Stomach (tissue), 9 donors: ENCODE results near the gene PHF1. TPM values are rescaled to one million over a fixed set of nuclear protein-coding genes. Genes with fewer than 3 reads are reported as not detected.

Experiments
- DNase-seq, 2 donors: peaks; one replicate each; pipeline versions ENCODE4 v3.0.0 to v3.0.0-alpha.2; 2013 to 2019
- H3K27ac ChIP-seq, 5 donors: fragments of 200-600 bp in 4 of 5; sonication (generic) in 4 of 5; one replicate each; pipeline ENCODE4 v1.5.1; 2013 to 2019; ENCODE audit warnings: mild to moderate bottlenecking in 1 of 5, moderate library complexity in 1 of 5
- H3K27me3 ChIP-seq, 3 donors: fragments of 200-600 bp; sonication (generic); one replicate each; pipeline ENCODE4 v1.5.1; 2017 to 2019; ENCODE audit warnings: mixed run types in 1 of 3
- H3K36me3 ChIP-seq, 4 donors: fragments of 200-600 bp; sonication (generic); 1 replicate in 3 of 4; 2 replicates in 1 of 4; pipeline ENCODE4 v1.5.1; 2016 to 2019
- H3K4me1 ChIP-seq, 4 donors: fragments of 200-600 bp; sonication (generic); one replicate each; pipeline ENCODE4 v1.5.1; 2016 to 2019
- H3K4me3 ChIP-seq, 4 donors: fragments of 200-600 bp; sonication (generic) in 3 of 4; one replicate each; pipeline ENCODE4 v1.5.1; 2016 to 2019; ENCODE audit warnings: mild to moderate bottlenecking in 1 of 4
- H3K9me3 ChIP-seq, 4 donors: fragments of 200-600 bp; sonication (generic); one replicate each; pipeline ENCODE4 v1.5.1; 2016 to 2019
- CTCF ChIP-seq, 7 experiments: fragments of 450-650 bp in 4 of 7; fragments of 200-600 bp in 3 of 7; sonication (generic) in 3 of 7; IDR thresholded peaks; one replicate each; pipeline ENCODE4 v1.5.1; 2016 to 2019; ENCODE audit warnings: antibody characterized with exemption in 7 of 7, control low read depth in 2 of 7, mild to moderate bottlenecking in 1 of 7
- EP300 ChIP-seq: sonication (generic); formaldehyde crosslinking; IDR thresholded peaks from one replicate; pipeline ENCODE4 v1.6.1; 2017; ENCODE audit warnings: antibody characterized with exemption
- POLR2A ChIP-seq, 4 donors: fragments of 450-650 bp; IDR thresholded peaks; one replicate each; pipeline ENCODE4 v1.6.1; 2016; ENCODE audit warnings: antibody characterized with exemption in 4 of 4, control low read depth in 2 of 4, mild to moderate bottlenecking in 1 of 4, moderate library complexity in 1 of 4
- POLR2AphosphoS5 ChIP-seq, 3 donors: sonication (generic); formaldehyde crosslinking; IDR thresholded peaks; one replicate each; pipeline ENCODE4 v1.6.1; 2016; ENCODE audit warnings: antibody characterized with exemption in 3 of 3
- WGBS, 5 donors: extraction: QIAGEN DNeasy Blood & Tissue Kit in 3 of 5; methylation state at CpG; one replicate each; pipeline versions ENCODE4 v1.1.5 to v1.1.7; 2013 to 2018; 5-methylcytosine and 5-hydroxymethylcytosine counted together
- intact Hi-C: fragments of 100-400 bp; cut with DNase I; formaldehyde crosslinking; loops from one replicate; pipeline ENCODE4 v1.15.1; 2023; ENCODE audit warnings: low total_unique reads
- polyA plus RNA-seq, 3 donors: library from polyadenylated mRNA; stranded (reverse); fragments of 200-250 nt; gene quantifications; one replicate each; pipeline ENCODE4 v1.2.3, GENCODE V29; 2013
- small RNA-seq, 4 donors: library from RNA; depleted of rRNA; stranded (forward); fragments of <200 nt; gene quantifications; one replicate each; pipeline ENCODE3, GENCODE V24; 2016
- total RNA-seq, 5 donors: library from RNA; depleted of rRNA; stranded (reverse); fragments of >200 nt; gene quantifications; one replicate each; pipeline versions ENCODE4 v1.1.0 to v1.2.3, GENCODE V29; 2014 to 2016
- donor health status: healthy with polysubstance abuse.
- donor health status: Bipolar disorder and iron deficiency.
- donor health status: healthy.

Gene PHF1
- total and polyA plus RNA-seq, 8 donors, result 22.0 to 125 (median 69.4) TPM

GRCh38 chr6:33456156-33456555 lies 45.3 kb downstream of the PHF1 start:
- Histone ChIP-seq H3K4me3 (no peak overlapping the region), H3K4me1 (peaks cover 18 to 34% (median 29%) of the 10 kb centered on the region in 4 donors), H3K27ac (no peak overlapping the region), H3K27me3 (no peaks in the 10 kb centered on the region), H3K36me3 (peaks cover 0 to 19% (median 14%) of the 10 kb centered on the region in 4 donors), H3K9me3 (no peaks in the 10 kb centered on the region)
- intact Hi-C loops, result no loop called here
- 97 to 100% (median 98%) methylated on average over 12 of the region's 12 CpGs for WGBS, 5 donors
- no peak for DNase-seq
- TF ChIP-seq EP300 (no peak), POLR2AphosphoS5 (IDR thresholded peaks at IDR 0.05) (no peak), CTCF (IDR thresholded peaks at IDR 0.05) (no peak), POLR2A (IDR thresholded peaks at IDR 0.05) (no peak)

GRCh38 chr6:33458676-33459075 lies 47.9 kb downstream of the PHF1 start:
- intact Hi-C loops, result no loop called here
- 43 to 69% (median 55%) methylated on average over 3 of the region's 3 CpGs for WGBS, 5 donors
- no peak for DNase-seq
- TF ChIP-seq POLR2A (IDR thresholded peaks at IDR 0.05) (no peak), POLR2AphosphoS5 (IDR thresholded peaks at IDR 0.05) (no peak), EP300 (no peak), CTCF (IDR thresholded peaks at IDR 0.05) (no peak)
- Histone ChIP-seq H3K4me3 (no peak overlapping the region), H3K36me3 (peaks cover 0 to 16% (median 13%) of the 10 kb centered on the region in 4 donors), H3K27me3 (no peaks in the 10 kb centered on the region), H3K27ac (no peak overlapping the region), H3K9me3 (no peaks in the 10 kb centered on the region), H3K4me1 (peaks cover 9 to 17% (median 13%) of the 10 kb centered on the region in 4 donors)

GRCh38 chr6:33459226-33459625 lies 48.4 kb downstream of the PHF1 start:
- intact Hi-C loops, result no loop called here
- Histone ChIP-seq H3K27ac (no peak overlapping the region), H3K4me1 (peaks cover 8 to 14% (median 11%) of the 10 kb centered on the region in 4 donors), H3K4me3 (no peak overlapping the region), H3K36me3 (peaks cover 0 to 16% (median 13%) of the 10 kb centered on the region in 4 donors), H3K27me3 (no peaks in the 10 kb centered on the region), H3K9me3 (no peaks in the 10 kb centered on the region)
- no peak for DNase-seq
- WGBS, 5 donors, result 89 to 100% (median 95%) methylated on average over 2 of the region's 2 CpGs
- TF ChIP-seq EP300, result no peak
- TF ChIP-seq POLR2AphosphoS5 (IDR thresholded peaks at IDR 0.05), result no peak
- no peak for TF ChIP-seq CTCF (IDR thresholded peaks at IDR 0.05)
- TF ChIP-seq POLR2A (IDR thresholded peaks at IDR 0.05), result no peak

Small RNA genes lying within 50 kb of the gene (small RNA-seq; reads per million reads assigned to genes)
- gene RPL35AP4 (0 reads per million in 4 donors), gene ZBTB9 (0 reads per million in 4 donors)

Other genes with a start within 250 kb of the PHF1 start
- 1 to 10 TPM in 1 of 5 donors, under 1 TPM in 2, not detected in 2; under 0.01 to 1.5 (median 0.87) TPM for gene COL11A2, start 218.5 kb upstream of the PHF1 start, total RNA-seq
- gene COL11A2, start 218.5 kb upstream of the PHF1 start, polyA plus RNA-seq, result under 1 TPM in 2 of 3 donors, not detected in 1; 0.19 to 0.88 TPM
- gene RXRB, start 210.3 kb upstream of the PHF1 start, total RNA-seq, result 10 to 100 TPM in 3 of 5 donors, 1 to 10 TPM in 2; 2.9 to 50.4 (median 10.7) TPM
- 10 to 100 TPM; 15.9 to 32.7 (median 17.3) TPM for gene RXRB, start 210.3 kb upstream of the PHF1 start, polyA plus RNA-seq
- 100 to 1,000 TPM in 1 of 5 donors, 10 to 100 TPM in 3, 1 to 10 TPM in 1; 9.3 to 119 (median 75.8) TPM for gene SLC39A7, start 210.1 kb upstream of the PHF1 start, total RNA-seq
- 10 to 100 TPM; 33.6 to 59.8 (median 54.5) TPM for gene SLC39A7, start 210.1 kb upstream of the PHF1 start, polyA plus RNA-seq
- gene HSD17B8, start 206.4 kb upstream of the PHF1 start, total RNA-seq, result 10 to 100 TPM in 2 of 5 donors, 1 to 10 TPM in 2, not detected in 1; 8.0 to 24.8 (median 14.5) TPM
- 10 to 100 TPM; 21.5 to 29.9 (median 24.5) TPM for gene HSD17B8, start 206.4 kb upstream of the PHF1 start, polyA plus RNA-seq
- gene RING1, start 202.5 kb upstream of the PHF1 start, total RNA-seq, result 100 to 1,000 TPM in 1 of 5 donors, 10 to 100 TPM in 4; 14.3 to 140 (median 20.7) TPM
- 10 to 100 TPM; 35.1 to 45.4 (median 37.4) TPM for gene RING1, start 202.5 kb upstream of the PHF1 start, polyA plus RNA-seq
- 10 to 100 TPM; 39.7 to 89.3 (median 59.4) TPM for gene VPS52, start 139.1 kb upstream of the PHF1 start, total RNA-seq
- 10 to 100 TPM; 22.6 to 37.2 (median 25.3) TPM for gene VPS52, start 139.1 kb upstream of the PHF1 start, polyA plus RNA-seq
- gene RPS18, start 138.9 kb upstream of the PHF1 start, total RNA-seq, result 1,000 to 10,000 TPM in 4 of 5 donors, 100 to 1,000 TPM in 1; 279 to 3,666 (median 1,718) TPM
- 1,000 to 10,000 TPM; 4,575 to 9,227 (median 6,928) TPM for gene RPS18, start 138.9 kb upstream of the PHF1 start, polyA plus RNA-seq
- 10 to 100 TPM in 4 of 5 donors, not detected in 1; 10.8 to 42.9 (median 32.6) TPM for gene B3GALT4, start 133.9 kb upstream of the PHF1 start, total RNA-seq
- 10 to 100 TPM in 2 of 3 donors, 1 to 10 TPM in 1; 9.8 to 11.5 (median 10.5) TPM for gene B3GALT4, start 133.9 kb upstream of the PHF1 start, polyA plus RNA-seq
- gene WDR46, start 121.8 kb upstream of the PHF1 start, total RNA-seq, result 10 to 100 TPM; 42.9 to 72.9 (median 54.5) TPM
- gene WDR46, start 121.8 kb upstream of the PHF1 start, polyA plus RNA-seq, result 10 to 100 TPM; 47.5 to 65.1 (median 54.4) TPM
- gene PFDN6, start 121.4 kb upstream of the PHF1 start, total RNA-seq, result 10 to 100 TPM in 3 of 5 donors, 1 to 10 TPM in 1, not detected in 1; 9.7 to 32.9 (median 12.8) TPM
- gene PFDN6, start 121.4 kb upstream of the PHF1 start, polyA plus RNA-seq, result 100 to 1,000 TPM; 117 to 265 (median 202) TPM
- gene RGL2, start 112.1 kb upstream of the PHF1 start, total RNA-seq, result 100 to 1,000 TPM in 1 of 5 donors, 10 to 100 TPM in 4; 10.4 to 103 (median 52.7) TPM
- gene RGL2, start 112.1 kb upstream of the PHF1 start, polyA plus RNA-seq, result 100 to 1,000 TPM in 1 of 3 donors, 10 to 100 TPM in 2; 37.4 to 112 (median 44.3) TPM
- 100 to 1,000 TPM in 2 of 5 donors, 10 to 100 TPM in 3; 29.0 to 242 (median 59.5) TPM for gene TAPBP, start 96.9 kb upstream of the PHF1 start, total RNA-seq
- gene TAPBP, start 96.9 kb upstream of the PHF1 start, polyA plus RNA-seq, result 10 to 100 TPM; 17.0 to 53.5 (median 37.5) TPM
- gene ZBTB22, start 93.3 kb upstream of the PHF1 start, total RNA-seq, result 10 to 100 TPM in 4 of 5 donors, 1 to 10 TPM in 1; 1.2 to 45.2 (median 11.9) TPM
- gene ZBTB22, start 93.3 kb upstream of the PHF1 start, polyA plus RNA-seq, result 10 to 100 TPM in 2 of 3 donors, 1 to 10 TPM in 1; 9.8 to 11.8 (median 10.5) TPM
- 100 to 1,000 TPM in 2 of 5 donors, 10 to 100 TPM in 3; 18.2 to 127 (median 59.8) TPM for gene DAXX, start 88.1 kb upstream of the PHF1 start, total RNA-seq
- gene DAXX, start 88.1 kb upstream of the PHF1 start, polyA plus RNA-seq, result 10 to 100 TPM; 27.5 to 31.3 (median 27.5) TPM
- gene KIFC1, start 19.2 kb upstream of the PHF1 start, total RNA-seq, result 10 to 100 TPM in 1 of 5 donors, 1 to 10 TPM in 3, not detected in 1; 4.2 to 15.4 (median 6.7) TPM
- 1 to 10 TPM in 2 of 3 donors, under 1 TPM in 1; 0.46 to 9.9 (median 5.4) TPM for gene KIFC1, start 19.2 kb upstream of the PHF1 start, polyA plus RNA-seq
- gene CUTA, start 7.1 kb downstream of the PHF1 start, total RNA-seq, result 100 to 1,000 TPM in 3 of 5 donors, 10 to 100 TPM in 2; 12.8 to 203 (median 101) TPM
- 100 to 1,000 TPM; 162 to 233 (median 165) TPM for gene CUTA, start 7.1 kb downstream of the PHF1 start, polyA plus RNA-seq
- 10 to 100 TPM in 2 of 5 donors, 1 to 10 TPM in 2, under 1 TPM in 1; 0.58 to 78.8 (median 7.7) TPM for gene SYNGAP1, start 9.1 kb downstream of the PHF1 start, total RNA-seq
- gene SYNGAP1, start 9.1 kb downstream of the PHF1 start, polyA plus RNA-seq, result 1 to 10 TPM; 3.9 to 5.6 (median 4.0) TPM
- 1 to 10 TPM in 3 of 5 donors, under 1 TPM in 1, not detected in 1; 0.45 to 7.8 (median 3.1) TPM for gene ZBTB9, start 43.6 kb downstream of the PHF1 start, total RNA-seq
- gene ZBTB9, start 43.6 kb downstream of the PHF1 start, polyA plus RNA-seq, result 1 to 10 TPM; 2.4 to 4.2 (median 2.6) TPM
- 10 to 100 TPM in 3 of 5 donors, 1 to 10 TPM in 2; 2.9 to 97.0 (median 22.3) TPM for gene BAK1, start 169.3 kb downstream of the PHF1 start, total RNA-seq
- 10 to 100 TPM; 14.6 to 31.5 (median 24.6) TPM for gene BAK1, start 169.3 kb downstream of the PHF1 start, polyA plus RNA-seq
- 100 to 1,000 TPM in 3 of 5 donors, 10 to 100 TPM in 2; 46.3 to 149 (median 105) TPM for gene ITPR3, start 210.3 kb downstream of the PHF1 start, total RNA-seq
- gene ITPR3, start 210.3 kb downstream of the PHF1 start, polyA plus RNA-seq, result 10 to 100 TPM; 14.1 to 17.1 (median 14.3) TPM